UCSD-AML1 (cell line): Measurements from ENCODE around the gene EPN3.

ENCODE experiments used
- DNase-seq: peaks from one replicate; lab custom pipeline; 2025; ENCODE audit not compliant: unreplicated experiment; lab: John Stamatoyannopoulos, UW

EPN3 gene

GRCh38 chr17:50585891-50586290 is 53.4 kb downstream of the EPN3 start:
- no peak for DNase-seq

- DNase-seq: no peak
Observed at GRCh38 chr17:50586421-50587247, 54.1 kb downstream of the EPN3 start.

GRCh38 chr17:50587571-50587970 is 55.0 kb downstream of the EPN3 start:
- no peak for DNase-seq

GRCh38 chr17:50588391-50589049 is 56.0 kb downstream of the EPN3 start:
- no peak for DNase-seq

GRCh38 chr17:50589095-50589705 is 56.7 kb downstream of the EPN3 start:
- DNase-seq: no peak

- DNase-seq: no peak
Observed at GRCh38 chr17:50590946-50591737, 58.6 kb downstream of the EPN3 start.

GRCh38 chr17:50593321-50593720 is 60.8 kb downstream of the EPN3 start:
- DNase-seq: no peak
